SU-DHL-6 (cell line): ENCODE measurements around the gene FAM72A.
"Not testable (repeated sequence)": the region's sequence is repeated elsewhere in the genome, so short reads cannot be mapped to it uniquely, and the experiment has no call there.

Source experiments
- EZH2phosphoT487 ChIP-seq: fragments of 200-600 bp; sonication (generic), shearing (Covaris generic); conservative IDR thresholded peaks from 2 replicates; pipeline ENCODE4 v1.6.1; 2018; ENCODE audit warnings: mild to moderate bottlenecking, antibody characterized with exemption, low read length, moderate library complexity, mixed read lengths
- TF ChIP-seq, protein P1 (sequence below): fragments of 200-600 bp; sonication (generic); IDR thresholded peaks from one replicate; pipeline ENCODE4 v1.5.1; 2017; ENCODE audit warnings: antibody characterized with exemption, mild to moderate bottlenecking, low read length, moderate library complexity; ENCODE audit not compliant: insufficient read depth, poor library complexity, severe bottlenecking

GRCh38 chr1:206215600-206216392 lies 13.2 kb upstream of the FAM72A start:
- TF ChIP-seq, protein P1, sequence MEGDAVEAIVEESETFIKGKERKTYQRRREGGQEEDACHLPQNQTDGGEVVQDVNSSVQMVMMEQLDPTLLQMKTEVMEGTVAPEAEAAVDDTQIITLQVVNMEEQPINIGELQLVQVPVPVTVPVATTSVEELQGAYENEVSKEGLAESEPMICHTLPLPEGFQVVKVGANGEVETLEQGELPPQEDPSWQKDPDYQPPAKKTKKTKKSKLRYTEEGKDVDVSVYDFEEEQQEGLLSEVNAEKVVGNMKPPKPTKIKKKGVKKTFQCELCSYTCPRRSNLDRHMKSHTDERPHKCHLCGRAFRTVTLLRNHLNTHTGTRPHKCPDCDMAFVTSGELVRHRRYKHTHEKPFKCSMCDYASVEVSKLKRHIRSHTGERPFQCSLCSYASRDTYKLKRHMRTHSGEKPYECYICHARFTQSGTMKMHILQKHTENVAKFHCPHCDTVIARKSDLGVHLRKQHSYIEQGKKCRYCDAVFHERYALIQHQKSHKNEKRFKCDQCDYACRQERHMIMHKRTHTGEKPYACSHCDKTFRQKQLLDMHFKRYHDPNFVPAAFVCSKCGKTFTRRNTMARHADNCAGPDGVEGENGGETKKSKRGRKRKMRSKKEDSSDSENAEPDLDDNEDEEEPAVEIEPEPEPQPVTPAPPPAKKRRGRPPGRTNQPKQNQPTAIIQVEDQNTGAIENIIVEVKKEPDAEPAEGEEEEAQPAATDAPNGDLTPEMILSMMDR = not testable (repeated sequence)
- TF ChIP-seq EZH2phosphoT487 = not testable (repeated sequence)
